ENCODE results near the gene WAPL. TPM values are rescaled to one million over a fixed set of nuclear protein-coding genes. Genes with fewer than 3 reads are reported as not detected.

Gene WAPL
- total and polyA plus RNA-seq, 9 of the 15 experiments (the other 6 are each of a cell fraction or from before 2014, with no cell fraction given), result 14.3 to 36.4 (median 25.3) TPM

DNA sequence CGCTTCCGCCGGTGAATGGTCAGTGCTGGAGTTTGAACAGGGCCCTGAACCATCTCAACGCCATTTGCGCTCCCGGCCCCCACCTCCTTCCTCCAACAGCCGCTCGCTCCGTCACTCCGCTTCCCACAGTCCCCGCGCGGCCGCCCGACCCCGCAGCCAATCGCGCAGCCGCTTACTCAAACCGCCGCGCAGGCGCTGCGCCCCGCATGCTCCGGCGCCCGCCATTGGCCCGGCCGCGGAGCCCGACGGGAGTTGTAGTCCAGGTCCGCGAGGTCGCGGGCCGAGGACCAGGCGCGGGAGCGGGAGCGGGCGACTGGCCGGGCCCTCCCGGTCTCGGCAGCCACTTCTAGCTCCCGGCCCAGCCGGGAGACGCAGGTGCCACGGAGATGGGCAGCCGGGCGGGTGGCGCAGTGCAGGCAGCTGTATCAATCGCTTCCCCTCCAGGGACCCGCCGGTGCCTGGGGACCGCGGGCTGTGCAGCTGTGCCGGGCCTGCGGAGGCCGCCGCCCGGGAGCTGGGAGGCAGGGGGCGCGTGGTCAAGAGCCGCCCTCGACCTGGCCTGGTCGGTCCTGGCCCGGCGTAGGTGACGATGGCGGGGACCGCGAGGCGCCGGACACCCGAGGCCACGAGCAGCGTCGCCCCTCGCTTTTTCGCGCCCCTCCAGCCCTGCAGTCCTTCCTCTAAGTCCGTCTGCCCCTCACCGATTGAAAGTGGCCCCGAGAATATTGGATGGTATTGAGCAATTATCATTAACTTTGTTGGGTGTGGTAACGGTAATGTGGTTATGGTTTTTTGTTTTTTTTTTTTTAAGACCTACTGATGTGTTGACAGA, at the start of gene WAPL (continued):
- TF ChIP-seq EGR1 (conservative IDR thresholded peaks at IDR 0.05) (no peak; the same call in 1 of the 2 replicates), LEF1 (IDR thresholded peaks at IDR 0.05) (no peak), GABPA (tag; conservative IDR thresholded peaks at IDR 0.05; ENCODE audit: low read depth) (no peak), ETV5 (CRISPR knock-in tag; IDR thresholded peaks at IDR 0.05; ENCODE audit: low read depth) (peak; percentile 49; the same call in 1 of the 2 replicates), BRD4 (IDR thresholded peaks at IDR 0.05) (no peak), ZNF57 (CRISPR knock-in tag; IDR thresholded peaks at IDR 0.05) (no peak), IFI16 (CRISPR knock-in tag; IDR thresholded peaks at IDR 0.05) (no peak), ZC3H8 (IDR thresholded peaks at IDR 0.05) (no peak), SIRT6 (IDR thresholded peaks at IDR 0.05; ENCODE audit: low read depth, low read length) (no peak), SRF (CRISPR knock-in tag; IDR thresholded peaks at IDR 0.05) (no peak), GATAD2A (IDR thresholded peaks at IDR 0.05) (no peak), POLR2A (conservative IDR thresholded peaks at IDR 0.05) (peak; percentile 71), NR1H2 (CRISPR knock-in tag; IDR thresholded peaks at IDR 0.05) (no peak), KHSRP (IDR thresholded peaks at IDR 0.05) (no peak), E2F3 (CRISPR knock-in tag; IDR thresholded peaks at IDR 0.05) (no peak), NFXL1 (CRISPR knock-in tag; IDR thresholded peaks at IDR 0.05) (no peak), TSC22D4 (tag; IDR thresholded peaks at IDR 0.05) (no peak), ZKSCAN8 (CRISPR knock-in tag; IDR thresholded peaks at IDR 0.05) (no peak), SMARCA5 (IDR thresholded peaks at IDR 0.05) (no peak), NFIC (IDR thresholded peaks at IDR 0.05) (no peak), TRIM24 (IDR thresholded peaks at IDR 0.05) (no peak)
- TF ChIP-seq, protein P1, sequence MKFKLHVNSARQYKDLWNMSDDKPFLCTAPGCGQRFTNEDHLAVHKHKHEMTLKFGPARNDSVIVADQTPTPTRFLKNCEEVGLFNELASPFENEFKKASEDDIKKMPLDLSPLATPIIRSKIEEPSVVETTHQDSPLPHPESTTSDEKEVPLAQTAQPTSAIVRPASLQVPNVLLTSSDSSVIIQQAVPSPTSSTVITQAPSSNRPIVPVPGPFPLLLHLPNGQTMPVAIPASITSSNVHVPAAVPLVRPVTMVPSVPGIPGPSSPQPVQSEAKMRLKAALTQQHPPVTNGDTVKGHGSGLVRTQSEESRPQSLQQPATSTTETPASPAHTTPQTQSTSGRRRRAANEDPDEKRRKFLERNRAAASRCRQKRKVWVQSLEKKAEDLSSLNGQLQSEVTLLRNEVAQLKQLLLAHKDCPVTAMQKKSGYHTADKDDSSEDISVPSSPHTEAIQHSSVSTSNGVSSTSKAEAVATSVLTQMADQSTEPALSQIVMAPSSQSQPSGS (CRISPR knock-in tag; IDR thresholded peaks at IDR 0.05), result no peak
- TF ChIP-seq, protein P2, sequence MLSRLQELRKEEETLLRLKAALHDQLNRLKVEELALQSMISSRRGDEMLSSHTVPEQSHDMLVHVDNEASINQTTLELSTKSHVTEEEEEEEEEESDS (CRISPR knock-in tag; IDR thresholded peaks at IDR 0.05), result no peak
- TF ChIP-seq, protein P3, sequence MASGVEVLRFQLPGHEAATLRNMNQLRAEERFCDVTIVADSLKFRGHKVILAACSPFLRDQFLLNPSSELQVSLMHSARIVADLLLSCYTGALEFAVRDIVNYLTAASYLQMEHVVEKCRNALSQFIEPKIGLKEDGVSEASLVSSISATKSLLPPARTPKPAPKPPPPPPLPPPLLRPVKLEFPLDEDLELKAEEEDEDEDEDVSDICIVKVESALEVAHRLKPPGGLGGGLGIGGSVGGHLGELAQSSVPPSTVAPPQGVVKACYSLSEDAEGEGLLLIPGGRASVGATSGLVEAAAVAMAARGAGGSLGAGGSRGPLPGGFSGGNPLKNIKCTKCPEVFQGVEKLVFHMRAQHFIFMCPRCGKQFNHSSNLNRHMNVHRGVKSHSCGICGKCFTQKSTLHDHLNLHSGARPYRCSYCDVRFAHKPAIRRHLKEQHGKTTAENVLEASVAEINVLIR (CRISPR knock-in tag; IDR thresholded peaks at IDR 0.05), result peak; percentile 67
- TF ChIP-seq, protein P4, sequence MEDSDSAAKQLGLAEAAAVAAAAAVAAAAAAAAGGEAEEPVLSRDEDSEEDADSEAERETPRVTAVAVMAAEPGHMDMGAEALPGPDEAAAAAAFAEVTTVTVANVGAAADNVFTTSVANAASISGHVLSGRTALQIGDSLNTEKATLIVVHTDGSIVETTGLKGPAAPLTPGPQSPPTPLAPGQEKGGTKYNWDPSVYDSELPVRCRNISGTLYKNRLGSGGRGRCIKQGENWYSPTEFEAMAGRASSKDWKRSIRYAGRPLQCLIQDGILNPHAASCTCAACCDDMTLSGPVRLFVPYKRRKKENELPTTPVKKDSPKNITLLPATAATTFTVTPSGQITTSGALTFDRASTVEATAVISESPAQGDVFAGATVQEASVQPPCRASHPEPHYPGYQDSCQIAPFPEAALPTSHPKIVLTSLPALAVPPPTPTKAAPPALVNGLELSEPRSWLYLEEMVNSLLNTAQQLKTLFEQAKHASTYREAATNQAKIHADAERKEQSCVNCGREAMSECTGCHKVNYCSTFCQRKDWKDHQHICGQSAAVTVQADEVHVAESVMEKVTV (CRISPR knock-in tag; IDR thresholded peaks at IDR 0.05), result no peak
- TF ChIP-seq, protein P5, sequence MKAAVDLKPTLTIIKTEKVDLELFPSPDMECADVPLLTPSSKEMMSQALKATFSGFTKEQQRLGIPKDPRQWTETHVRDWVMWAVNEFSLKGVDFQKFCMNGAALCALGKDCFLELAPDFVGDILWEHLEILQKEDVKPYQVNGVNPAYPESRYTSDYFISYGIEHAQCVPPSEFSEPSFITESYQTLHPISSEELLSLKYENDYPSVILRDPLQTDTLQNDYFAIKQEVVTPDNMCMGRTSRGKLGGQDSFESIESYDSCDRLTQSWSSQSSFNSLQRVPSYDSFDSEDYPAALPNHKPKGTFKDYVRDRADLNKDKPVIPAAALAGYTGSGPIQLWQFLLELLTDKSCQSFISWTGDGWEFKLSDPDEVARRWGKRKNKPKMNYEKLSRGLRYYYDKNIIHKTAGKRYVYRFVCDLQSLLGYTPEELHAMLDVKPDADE (conservative IDR thresholded peaks at IDR 0.05; ENCODE audit: control insufficient read depth, low read depth, low read length), result peak; percentile 79

Data from K562 (cell line).